NCI-H2171 treated with DMSO at 0.1 percent for 48 hours (cell line): ENCODE measurements around the gene BMP8B.

Experiments used
- DNase-seq: peaks from one replicate; lab custom pipeline; 2025; lab: John Stamatoyannopoulos, UW

Gene BMP8B

GRCh38 chr1:39722495-39722894 lies 66.2 kb downstream of the BMP8B start:
- no peak for DNase-seq

- no peak for DNase-seq
Measured at GRCh38 chr1:39721664-39722063, 67.0 kb downstream of the BMP8B start.

DNA sequence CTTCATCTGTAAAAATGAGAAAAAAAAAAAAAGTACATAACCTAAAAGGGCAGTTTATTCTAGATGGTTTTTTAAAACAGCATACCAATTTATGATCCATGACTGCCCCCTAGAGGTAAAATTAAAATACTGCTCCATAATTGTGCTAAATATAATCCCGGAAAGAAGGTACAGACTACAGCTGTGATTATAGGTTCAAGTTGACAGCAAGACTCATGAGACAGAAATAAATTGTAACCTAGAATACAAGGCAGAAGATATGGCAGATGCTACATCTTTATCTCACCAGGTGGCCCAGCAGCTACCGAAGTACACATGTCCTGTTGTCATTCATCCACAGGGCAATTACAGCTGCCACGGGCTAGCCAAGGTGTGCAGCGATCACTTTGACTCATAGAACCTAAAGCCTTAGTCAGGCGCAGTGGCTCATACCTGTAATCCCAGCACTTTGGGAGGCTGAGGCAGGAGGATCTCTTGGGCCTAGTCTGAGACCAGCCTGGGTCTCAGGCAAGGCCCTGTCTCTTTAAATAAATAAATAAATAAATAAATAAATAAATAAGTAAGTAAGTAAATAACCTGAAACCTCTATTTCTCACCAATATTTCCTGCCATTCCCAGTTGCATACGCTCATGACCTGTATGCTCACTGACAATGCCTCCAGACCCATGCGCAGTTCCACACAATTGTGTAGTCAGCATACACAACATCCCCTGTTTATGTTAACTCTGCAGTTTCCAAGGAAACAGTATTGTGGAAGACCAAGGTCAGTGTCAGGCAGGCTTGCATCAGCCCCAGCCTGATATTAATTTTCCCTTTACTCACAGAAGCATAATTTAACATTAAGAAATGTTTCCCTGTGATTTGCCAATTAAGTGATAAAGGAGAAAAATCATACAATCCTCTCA lies 68.3 kb downstream of the BMP8B start:
- peak; percentile 84 for DNase-seq

GRCh38 chr1:39717809-39718208 lies 70.9 kb downstream of the BMP8B start:
- DNase-seq = no peak

GRCh38 chr1:39713557-39713956 lies 75.1 kb downstream of the BMP8B start:
- DNase-seq = no peak

- no peak for DNase-seq
Measured at GRCh38 chr1:39711966-39712340, 76.7 kb downstream of the BMP8B start.

DNA sequence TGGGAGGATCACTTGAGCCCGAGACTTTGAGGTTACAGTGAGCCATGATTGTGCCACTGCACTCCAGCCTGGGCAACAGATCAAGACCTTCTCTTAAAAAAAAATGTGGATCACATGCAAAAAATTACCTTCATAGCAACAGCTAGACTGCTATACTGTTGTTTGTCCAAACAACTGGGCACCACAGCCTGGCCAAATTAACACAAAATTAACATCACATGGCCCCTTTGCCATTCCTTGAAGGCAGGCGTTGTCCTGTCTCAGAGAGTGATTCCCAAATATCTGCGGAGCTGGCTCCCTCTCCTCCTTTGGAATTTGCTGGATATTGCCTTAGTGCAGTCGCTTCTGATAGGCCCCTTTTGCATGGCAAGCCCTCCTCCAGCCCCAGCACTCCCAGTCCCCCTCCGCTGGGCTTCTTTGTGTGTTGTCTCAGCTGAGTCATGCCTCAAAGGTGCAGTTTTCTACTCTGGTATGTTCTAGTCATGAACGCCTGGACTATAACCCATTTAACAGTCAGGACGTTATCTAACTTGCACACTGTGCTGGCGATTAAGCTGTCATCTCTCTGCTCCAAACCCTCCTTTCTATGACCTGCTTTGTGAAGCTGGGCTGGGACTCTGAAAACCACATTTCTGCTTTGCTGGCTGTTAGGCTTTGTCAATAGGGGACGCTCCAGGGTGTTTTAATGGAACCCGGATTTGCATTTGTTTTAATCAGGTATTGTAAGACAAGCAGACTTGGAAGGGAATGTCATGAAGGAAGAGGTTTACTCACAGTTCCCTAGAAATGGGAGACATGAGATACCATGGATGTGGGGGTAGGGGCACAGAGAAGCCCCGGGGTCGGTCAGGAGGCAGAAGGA lies 77.3 kb downstream of the BMP8B start:
- DNase-seq = no peak

DNA sequence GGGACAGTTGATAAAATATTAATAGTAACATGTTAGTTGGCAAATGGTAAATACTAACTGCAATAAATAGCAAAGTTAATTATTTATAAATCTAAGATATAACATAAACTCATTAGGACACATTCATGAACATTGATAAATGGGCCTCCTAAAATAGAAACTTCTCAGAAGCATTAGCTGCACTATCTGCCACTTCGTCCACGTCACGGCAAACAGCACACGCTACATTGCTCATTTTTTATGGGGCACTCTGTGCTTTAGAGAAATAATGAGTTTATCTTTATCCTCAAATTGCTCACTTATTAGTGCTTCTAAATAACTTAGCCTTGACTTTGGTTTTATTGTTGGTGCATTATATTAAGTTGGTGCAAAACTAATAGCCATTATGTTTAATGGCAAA lies 81.2 kb downstream of the BMP8B start:
- DNase-seq = no peak
